ENCODE data around the gene GNL2.
A peak's percentile ranks its signal among the peaks of the same experiment; 100 is the strongest.
"Not testable (repeated sequence)": the region's sequence is repeated elsewhere in the genome, so short reads cannot be mapped to it uniquely, and the experiment has no call there.

The GNL2 gene

GRCh38 chr1:37559080-37559479, 36.7 kb downstream of the GNL2 start:
- DNase-seq, result no peak

DNA sequence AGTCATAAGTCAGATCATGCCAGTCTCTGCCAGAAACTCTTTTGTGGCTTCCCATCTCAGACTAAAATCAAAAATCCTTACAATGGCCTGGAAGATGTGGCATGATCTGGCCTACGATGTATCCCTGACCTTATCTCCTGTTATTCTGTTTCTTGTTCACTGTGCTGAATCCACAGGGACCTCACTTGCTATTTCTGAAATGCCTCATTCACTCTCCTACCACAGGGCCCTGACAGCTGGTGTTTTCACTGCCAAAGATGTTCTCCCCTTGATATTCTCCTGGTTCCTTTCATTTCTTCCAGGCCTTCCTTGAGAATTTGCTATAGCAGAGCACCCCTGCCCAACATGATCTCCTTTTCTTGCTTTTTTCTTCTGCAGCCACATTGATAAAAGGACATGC, 37.3 kb downstream of the GNL2 start:
- no peak for DNase-seq

DNA sequence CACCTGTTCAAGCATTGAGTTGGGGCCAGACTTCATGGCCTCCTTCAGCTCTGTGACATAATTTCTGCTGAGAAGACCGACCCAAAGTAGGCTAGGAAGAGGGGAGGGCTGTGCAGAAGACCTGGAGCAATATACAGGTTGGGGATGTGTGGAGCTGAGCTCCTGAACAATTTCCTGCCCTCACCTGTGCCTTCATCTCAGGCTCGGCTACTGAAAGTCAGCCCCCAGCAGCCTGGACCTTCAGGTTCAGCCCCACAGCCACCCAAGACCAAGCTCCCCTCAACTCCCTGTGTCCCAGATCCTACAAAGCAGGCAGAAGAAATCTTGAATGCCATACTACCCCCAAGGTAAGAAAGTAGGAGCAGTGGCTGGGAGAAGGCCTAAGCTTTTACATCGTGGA, 38.3 kb downstream of the GNL2 start:
- no peak for DNase-seq

GRCh38 chr1:37556712-37557196, 39.0 kb downstream of the GNL2 start, which contains the start of gene DNALI1:
DNALI1 (plus strand) TSS chr1:37556940; CDS start chr1:37556995, 55 bp downstream.
- peak; percentile 10 for DNase-seq

DNA sequence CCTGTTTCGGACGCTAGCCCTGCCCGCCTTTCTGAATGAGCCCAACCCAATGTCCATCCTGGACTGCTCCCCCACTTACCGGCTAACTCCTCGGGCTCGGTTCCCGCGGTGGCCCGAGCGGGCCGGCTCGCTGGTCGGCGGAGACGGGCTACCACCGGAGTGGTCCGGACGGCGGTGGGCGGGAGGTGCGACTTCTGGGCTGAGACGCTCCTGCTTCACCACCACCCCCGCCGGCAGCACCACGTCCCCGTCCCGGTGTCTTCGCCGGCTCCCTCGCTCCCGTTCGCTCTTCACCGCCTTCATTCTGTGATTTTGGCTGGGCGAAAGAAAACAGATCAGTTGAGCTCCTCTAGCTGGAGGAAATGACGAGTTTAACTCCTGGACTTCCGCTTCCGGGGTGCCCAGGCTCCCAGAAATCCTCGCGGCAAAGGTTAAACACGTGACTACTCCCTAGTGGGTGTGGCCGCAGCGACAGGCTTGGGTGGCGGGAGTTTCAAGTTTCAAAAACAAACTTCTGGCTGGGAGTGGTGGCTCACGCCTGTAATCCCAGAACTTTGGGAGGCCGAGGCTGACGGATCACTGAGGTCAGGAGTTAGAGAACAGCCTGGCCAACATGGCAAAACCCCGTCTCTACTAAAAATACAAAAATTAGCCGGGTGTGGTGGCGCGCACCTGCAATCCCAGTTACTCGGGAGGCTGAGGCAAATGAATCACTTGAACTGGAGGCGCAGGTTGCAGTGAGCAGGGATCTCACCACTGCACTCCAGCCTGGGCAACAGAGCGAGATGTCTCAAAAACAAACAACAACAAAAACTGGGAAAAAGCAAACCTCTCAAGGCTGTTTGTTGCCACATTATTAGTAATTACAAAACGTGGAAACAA, 41.6 kb downstream of the GNL2 start, which contains the start of gene SNIP1:
SNIP1 (minus strand) TSS at position 367 of the 882 bp plus-strand sequence; CDS start at position 303, 64 bp downstream.
- peak; percentile 90 for DNase-seq

GRCh38 chr1:37553598-37553926, 42.2 kb downstream of the GNL2 start:
- no peak for DNase-seq

DNA sequence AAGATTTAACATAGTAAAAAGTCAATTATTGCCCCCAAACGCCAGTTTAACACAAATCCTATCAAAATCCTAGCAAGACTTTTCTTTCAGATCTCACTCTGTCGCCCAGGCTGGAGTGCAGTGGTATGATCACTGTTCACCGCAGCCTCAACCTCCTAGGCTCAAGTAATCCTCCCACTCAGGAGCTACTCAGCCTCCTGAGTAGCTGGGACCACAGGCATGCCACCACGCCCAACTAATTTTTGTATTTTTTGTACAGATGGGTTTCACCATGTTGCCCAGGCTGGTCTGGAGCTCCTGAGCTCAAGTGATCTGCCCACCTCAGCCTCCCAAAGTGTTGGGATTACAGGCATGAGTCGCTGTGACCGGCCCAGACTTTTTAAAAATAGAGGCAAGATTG, 46.4 kb downstream of the GNL2 start:
- no peak for DNase-seq

GRCh38 chr1:37545019-37545418, 50.7 kb downstream of the GNL2 start:
- DNase-seq, result no peak

- no peak for DNase-seq
Observed at GRCh38 chr1:37544530-37544929, 51.2 kb downstream of the GNL2 start.

DNA sequence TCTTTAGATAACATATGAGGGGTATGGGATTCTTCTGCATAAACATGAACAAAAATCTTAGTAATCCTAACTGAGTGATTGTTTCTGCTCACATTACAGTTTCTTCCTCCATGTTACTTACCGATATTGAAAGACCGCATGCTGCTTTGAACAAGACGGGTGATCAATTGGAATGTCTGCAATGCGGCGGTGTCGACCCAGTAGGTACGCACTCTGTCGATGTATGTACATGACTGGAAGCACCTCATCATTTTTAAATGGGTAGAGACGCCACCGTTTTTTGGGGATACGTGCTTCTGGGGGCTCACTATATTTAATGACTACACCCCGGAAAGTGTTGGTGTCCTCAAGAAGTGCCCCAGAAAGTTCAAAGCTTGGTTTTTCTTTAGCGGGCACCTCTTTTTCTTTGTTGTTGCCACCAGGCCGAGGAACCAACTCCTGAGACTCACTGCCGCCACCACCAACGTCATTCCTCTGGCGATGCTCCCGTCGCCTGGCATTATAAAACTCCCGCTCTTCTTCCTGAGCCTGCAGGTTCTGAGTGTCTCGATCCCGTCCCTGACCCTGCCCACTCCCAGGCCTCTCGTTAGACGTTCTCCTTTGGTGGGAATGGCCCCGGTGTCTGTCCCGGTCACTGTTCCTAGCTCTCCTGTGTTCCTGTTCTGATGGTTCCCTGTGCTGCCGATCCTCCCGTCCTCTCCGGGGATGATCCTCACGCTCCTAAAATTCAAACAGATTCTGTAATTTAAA, 55.5 kb downstream of the GNL2 start:
- no peak for DNase-seq

DNA sequence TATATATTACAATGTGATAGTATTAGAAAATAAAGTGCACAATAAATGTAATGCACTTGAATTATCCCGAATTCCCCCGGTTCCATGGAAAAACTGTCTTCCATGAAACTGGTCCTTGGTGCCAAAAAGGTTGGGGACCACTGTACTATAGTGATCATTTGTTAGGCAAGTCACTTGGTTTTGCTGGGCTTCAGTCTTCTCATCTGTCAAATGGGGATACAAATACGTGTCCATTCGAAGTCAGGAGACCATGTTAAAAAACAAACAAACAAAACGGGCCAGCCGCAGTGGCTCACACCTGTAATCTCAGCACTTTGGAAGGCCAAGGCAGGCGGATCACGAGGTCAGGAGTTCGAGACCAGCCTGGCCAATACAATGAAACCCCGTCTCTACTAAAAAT, 56.6 kb downstream of the GNL2 start:
- not testable (repeated sequence) for DNase-seq

GRCh38 chr1:37537378-37537777, 58.4 kb downstream of the GNL2 start:
- no peak for DNase-seq

DNA sequence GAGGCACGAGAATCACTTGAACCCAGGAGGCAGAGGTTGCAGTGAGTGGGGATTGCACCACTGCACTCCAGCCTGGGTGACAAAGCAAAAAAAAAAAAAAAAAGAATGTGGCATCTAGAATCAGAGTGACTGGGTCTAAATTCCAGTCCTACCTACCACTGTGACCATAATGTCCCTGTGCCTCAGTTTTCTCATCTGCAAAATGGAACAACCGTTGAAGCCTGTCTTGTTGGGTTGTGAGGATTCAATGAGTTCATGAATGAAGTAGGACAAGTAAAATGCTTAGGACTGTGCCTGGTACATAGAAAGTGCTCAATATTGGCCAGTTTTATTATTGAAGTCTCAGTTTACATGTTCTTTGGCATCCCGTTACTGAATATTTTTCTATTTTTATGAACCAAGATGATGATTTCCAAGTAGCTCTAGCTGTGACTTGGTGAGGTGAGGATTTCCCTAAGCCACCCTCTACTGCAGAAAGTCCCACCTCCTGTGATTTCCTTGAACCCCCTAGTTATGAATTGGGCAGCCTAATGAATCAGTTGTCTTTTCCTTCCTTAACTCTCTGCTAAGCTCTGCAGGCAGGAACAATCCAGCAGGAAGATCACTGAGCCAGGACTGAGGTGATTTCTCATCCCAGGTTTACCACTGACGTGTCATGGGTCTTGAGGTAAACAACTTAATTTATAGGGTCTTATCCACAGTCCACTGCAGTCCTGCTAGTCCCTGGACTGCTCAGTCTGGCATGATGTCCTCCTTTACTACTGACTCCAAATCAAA, 62.2 kb downstream of the GNL2 start:
- no peak for DNase-seq

GRCh38 chr1:37532418-37533156, 63.1 kb downstream of the GNL2 start:
- DNase-seq, result not testable (repeated sequence)

DNA sequence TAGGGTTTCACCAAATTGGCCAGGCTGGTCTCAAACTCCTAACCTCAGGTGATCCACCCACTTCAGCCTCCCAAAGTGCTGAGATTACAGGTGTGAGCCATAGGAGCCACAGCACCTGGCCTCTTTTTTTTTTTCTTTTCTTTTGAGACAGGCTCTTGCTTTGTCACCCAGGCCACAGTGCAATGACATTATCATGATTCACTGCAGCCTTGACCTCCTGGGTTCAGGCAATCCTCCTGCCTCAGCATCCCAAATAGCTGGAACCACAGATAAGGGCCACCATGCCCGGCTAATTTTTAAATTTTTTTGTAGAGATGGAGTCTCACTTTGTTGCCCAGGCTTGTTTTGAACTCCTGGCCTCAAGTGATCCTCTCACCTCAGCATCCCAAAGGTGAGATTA, 65.8 kb downstream of the GNL2 start:
- not testable (repeated sequence) for DNase-seq

DNA sequence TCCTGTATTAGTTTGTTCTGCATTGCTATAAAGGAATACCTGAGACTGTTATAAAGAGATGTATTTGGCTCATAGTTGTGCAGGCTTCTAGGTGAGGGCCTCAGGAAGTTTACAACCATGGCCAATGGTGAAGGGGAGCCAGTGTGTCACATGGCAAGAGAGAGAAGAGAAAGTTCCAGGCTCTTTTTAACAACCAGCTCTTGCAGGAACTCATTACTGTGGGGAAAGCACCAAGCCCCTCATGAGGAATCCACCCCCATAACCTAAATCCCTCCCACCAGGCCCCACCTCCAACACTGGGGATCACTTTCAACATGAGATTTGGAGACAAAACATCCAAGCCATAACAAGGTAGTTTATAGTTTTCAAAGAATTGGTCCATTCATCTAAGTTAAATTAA, 76.1 kb downstream of the GNL2 start:
- no peak for DNase-seq

DNA sequence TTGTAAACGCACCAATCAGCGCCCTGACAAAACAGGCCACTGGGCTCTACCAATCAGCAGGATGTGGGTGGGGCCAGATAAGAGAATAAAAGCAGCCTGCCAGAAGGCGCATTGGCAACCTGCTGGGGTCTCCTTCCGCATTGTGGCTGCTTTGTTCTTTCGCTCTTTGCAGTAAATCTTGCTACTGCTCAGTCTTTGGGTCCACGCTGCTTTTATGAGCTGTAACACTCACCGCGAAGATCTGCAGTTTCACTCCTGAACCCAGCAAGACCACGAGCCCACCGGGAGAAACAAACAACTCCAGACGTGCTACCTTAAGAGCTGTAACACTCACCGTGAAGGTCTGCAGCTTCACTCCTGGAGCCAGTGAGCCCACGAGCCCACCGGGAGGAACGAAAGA, 76.8 kb downstream of the GNL2 start:
- peak; percentile 54 for DNase-seq

- DNase-seq, result not testable (repeated sequence)
Observed at GRCh38 chr1:37518241-37518640, 77.5 kb downstream of the GNL2 start.

DNA sequence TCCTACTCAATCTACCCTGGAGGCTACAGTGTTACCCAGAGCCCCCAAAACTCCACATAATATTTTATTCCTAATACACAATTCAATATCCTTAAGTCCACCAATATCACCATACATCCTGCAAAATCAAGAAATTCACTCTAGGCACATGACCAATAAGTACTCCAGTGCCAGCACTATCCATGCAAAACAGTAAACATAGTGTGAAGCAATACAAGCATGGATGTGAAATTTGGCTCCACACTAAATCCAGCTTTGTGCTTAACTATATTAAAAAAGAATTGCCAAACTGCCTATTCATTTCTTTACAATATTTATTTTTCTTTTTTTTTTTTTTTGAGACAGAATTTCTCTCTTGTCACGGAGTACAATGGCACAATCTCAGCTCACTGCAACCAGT, 78.2 kb downstream of the GNL2 start:
- no peak for DNase-seq

Data from CD4-positive, alpha-beta T cell treated with Interleukin-17A for 4 hours (primary cell).